CD4-positive, alpha-beta T cell treated with Interleukin-17A for 1 hour (primary cell): ENCODE data around the gene FKBP4.

Experiments
- DNase-seq: peaks from one replicate; pipeline ENCODE4 v3.0.0-alpha.2; 2020

FKBP4 gene

GRCh38 chr12:2813214-2814185 is 18.7 kb downstream of the FKBP4 start:
- peak; percentile 67 for DNase-seq

GRCh38 chr12:2819810-2820209 is 25.0 kb downstream of the FKBP4 start:
- DNase-seq, result no peak

DNA sequence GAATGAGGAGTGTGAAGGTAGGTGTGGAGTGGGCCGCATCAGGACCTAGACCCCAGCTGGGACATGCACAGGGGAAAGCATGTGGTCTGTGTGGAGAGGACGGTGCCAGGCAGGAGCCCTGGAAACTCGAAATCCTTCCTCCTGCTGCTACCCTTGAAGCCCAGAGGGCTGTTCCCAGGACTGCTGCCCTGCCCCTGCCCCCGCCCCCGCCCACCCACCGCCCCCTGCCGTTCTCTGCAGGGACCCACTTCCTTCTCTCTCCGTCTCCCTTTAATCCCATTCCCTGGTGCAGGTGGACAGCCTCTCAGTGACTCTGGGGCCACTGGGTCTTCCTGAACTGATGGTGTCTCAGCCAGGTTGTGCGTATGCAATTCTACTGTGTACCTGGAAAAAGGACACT is 25.7 kb downstream of the FKBP4 start:
- no peak for DNase-seq

DNA sequence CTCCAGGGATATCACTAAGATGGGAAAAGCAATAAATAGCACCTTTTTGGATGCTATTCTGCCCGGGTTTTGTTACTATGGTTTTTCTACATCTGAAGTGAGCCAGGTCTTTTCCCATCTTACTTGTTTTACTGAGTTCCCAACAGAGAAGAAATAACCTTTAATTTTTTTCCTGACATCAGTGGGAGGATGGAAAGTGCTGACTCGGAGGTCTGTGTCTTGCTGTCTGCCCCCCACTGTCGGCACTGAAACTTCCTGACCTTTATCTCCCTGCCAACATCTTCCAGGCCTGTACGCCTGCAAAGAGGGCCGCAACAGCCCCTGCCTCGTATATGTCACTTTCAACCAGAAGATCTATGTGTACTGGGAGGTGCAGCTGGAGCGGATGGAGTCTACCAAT is 28.7 kb downstream of the FKBP4 start:
- no peak for DNase-seq

DNA sequence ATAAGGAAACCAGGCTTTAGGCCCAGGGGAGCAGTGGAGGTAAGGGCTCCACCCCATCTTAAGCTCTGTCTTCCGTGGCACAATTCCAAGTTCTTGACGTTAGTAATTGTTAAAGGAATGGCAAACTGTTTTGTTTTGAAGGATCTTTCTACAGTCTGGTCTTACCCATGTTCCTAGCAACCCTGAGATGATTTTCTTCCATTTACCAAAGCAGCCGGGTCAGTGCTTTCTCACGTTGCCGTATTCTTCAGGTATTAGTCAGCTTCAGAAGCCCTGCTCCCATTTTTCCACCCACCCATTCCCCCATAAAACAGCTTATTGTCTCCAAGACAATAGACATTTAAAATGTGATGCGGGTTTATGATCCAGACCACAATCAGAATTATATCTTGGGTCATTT is 29.8 kb downstream of the FKBP4 start:
- DNase-seq, result no peak

DNA sequence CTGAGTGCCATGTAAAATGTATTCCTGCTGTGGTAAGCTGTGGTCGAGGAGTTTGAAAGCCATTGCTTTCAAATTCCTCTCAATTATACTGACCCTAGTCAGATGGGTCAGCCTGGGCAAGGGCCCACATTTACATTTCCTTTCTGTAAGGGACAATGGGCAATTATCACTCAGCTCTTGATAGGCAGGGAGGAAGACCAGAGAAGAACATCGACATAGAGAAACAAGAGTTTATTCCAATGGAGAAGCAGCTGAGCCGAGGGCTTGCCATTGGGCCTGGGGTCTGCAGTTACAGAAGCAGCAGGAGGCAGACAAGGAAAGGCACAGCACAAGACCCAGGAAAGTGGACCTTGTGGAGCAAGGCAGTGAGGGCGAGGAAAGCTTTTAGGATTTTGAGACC is 30.4 kb downstream of the FKBP4 start:
- DNase-seq, result no peak

- DNase-seq, result no peak
Measured at GRCh38 chr12:2826036-2826435, 31.3 kb downstream of the FKBP4 start.

DNA sequence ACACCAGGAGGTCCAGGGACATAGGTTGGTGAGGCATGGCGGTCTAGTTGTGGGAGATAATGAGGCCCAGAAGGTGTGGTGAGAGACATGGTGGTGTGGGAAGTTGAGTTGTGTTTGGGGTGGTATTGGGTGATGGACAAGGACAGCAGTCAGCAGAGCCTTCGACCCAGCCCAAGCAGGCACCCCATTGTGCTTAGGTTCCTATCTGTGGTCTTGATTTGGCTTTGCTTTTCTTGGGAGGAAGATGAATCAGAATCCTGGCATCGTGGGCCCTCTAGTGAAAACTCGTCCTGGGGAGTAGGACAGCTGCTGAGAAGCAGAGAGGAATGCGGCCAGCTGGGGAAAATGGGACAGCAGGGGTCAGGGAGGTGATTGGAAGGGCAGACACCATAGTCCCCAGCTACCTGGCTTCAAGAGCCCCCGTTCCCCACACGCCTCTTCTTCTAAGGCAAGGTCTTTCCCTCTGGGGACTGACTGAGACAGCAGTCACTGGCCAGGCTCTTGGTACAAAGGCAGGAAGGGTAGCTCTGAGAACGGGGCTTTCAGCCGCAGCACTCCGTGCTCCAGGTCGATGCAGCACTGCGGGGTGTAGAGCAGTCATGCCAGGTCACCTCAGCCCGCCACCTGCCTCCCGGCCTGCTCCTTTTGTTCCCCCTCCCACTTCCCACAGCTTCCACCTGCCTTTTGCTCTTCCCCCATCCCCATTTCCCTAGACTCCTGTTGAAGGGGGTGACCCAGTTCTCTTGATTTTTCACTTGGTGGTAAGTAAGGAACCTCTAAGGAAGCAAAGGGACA is 32.1 kb downstream of the FKBP4 start:
- no peak for DNase-seq

GRCh38 chr12:2829275-2829674 is 34.5 kb downstream of the FKBP4 start:
- DNase-seq, result no peak

DNA sequence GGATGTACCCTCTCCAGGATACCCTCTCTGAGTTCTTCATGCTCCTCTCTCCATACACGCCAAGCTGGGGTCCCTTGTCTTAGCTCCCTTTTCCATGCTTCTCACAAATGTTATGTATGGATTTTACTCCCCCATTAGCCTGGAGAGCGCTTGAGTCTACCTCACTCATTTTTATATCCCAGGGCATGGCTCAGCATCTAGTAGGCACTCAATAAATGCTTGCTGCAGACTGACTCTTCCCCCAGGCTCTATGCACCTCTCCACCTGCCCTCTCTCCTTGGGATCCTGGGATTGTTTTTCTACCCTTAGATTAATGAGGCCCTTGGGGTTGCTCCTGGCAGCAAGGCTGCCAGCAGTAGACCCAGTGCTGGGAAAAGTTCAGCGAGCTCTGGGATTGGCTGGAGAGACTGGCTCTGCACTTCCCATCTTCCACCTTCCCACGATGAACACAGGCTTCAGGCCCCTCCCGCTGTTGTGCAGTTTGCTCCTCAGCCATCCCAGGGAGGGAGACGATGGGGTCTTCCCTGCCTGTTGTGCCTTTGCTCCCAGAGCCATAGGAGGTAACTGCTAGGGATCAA is 37.9 kb downstream of the FKBP4 start:
- DNase-seq, result no peak

DNA sequence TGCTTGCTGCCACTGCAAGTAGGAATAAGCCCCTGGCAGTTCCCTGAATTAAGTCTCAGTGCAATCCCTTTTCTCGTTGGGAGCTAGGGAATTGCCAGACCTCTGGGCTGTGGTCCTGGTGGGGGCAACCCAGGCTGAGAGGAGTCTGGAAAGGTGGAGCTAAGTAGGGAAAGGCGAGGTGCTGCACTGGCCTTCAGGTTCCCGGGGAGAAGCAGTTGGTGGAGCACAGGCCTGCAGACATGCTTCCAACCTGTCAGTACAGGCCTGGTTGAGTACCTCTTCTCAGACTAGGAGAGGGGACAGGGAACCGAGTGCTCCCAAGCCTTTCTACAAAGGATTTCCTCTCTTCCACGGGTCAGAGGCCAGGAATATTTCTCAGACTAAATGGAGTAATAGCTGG is 38.6 kb downstream of the FKBP4 start:
- no peak for DNase-seq

GRCh38 chr12:2833810-2834209 is 39.0 kb downstream of the FKBP4 start:
- no peak for DNase-seq

- no peak for DNase-seq
Measured at GRCh38 chr12:2834581-2835491, 40.1 kb downstream of the FKBP4 start, which contains the start of gene NRIP2. Gene NRIP2 (minus strand): TSS chr12:2835035. CDS start chr12:2834983, 52 bp downstream.

DNA sequence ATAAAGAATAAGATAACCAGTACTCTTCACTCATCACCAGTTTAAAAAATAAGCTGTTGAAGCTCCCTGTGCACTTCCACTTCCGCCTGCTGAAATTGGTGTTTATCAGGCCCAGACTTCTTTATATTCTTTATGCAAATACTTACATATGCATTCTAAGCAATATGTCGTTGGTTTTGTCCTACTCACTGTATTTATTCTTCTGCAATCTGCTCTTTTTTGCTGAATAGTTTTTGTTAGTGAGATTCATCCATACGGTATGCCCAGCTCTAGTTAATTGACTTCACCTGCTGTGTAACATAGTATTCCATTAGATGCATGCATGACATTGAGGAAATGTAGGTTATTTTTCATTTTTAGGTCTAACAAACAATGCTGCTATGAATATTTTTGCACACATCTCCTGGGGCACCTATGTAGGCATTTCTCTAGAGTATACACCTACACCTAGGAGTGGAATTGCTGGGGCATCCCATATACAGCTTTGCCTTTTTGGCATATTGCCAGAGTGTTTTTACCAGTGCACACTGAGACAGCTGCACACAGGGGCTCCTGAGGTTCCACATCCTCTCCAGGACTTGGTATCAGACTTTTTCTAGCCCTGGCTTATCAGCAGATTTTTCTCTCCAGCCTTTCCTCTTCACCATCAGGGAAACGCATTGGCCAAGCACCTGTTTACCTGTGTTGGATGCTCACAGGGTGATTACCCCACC is 41.1 kb downstream of the FKBP4 start:
- DNase-seq, result no peak

GRCh38 chr12:2836574-2836973 is 41.8 kb downstream of the FKBP4 start:
- no peak for DNase-seq

- no peak for DNase-seq
Measured at GRCh38 chr12:2841056-2841650, 46.4 kb downstream of the FKBP4 start.

GRCh38 chr12:2842948-2843347 is 48.2 kb downstream of the FKBP4 start:
- no peak for DNase-seq

GRCh38 chr12:2844786-2845185 is 50.0 kb downstream of the FKBP4 start:
- DNase-seq, result no peak

- no peak for DNase-seq
Measured at GRCh38 chr12:2845280-2845679, 50.5 kb downstream of the FKBP4 start.

GRCh38 chr12:2851931-2852330 is 57.2 kb downstream of the FKBP4 start:
- no peak for DNase-seq

DNA sequence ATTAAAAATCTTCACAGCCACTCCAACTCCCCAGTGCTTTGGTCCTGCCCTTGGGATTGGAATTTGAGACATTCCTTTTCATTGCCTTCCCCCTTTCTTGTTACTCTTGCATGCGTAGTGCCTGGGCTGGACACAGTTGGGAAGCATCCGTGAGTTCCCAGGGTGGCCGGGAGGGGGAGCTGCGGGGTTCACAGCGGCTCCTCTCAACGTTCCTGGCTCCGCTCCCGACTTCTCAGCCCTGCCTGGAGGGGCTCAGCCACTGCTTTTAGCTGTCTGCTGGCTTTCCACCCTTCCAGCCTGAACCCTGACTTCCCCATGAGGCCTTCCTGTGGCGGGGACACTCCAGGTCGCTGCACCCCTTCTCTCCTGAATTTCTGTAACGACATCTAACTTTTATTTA is 58.9 kb downstream of the FKBP4 start:
- peak; percentile 23 for DNase-seq
